Stomach smooth muscle (tissue), 2 donors: ENCODE results near the gene RABL6.
"Not testable (repeated sequence)": the region's sequence is repeated elsewhere in the genome, so short reads cannot be mapped to it uniquely, and the experiment has no call there.

Experiments used
- H3K27ac ChIP-seq: one replicate; pipeline ENCODE4 v1.7.0; 2013; ENCODE audit warnings: mild to moderate bottlenecking, low read length, inconsistent platforms
- H3K27me3 ChIP-seq, 2 donors: one replicate each; pipeline ENCODE4 v1.7.0; 2013; ENCODE audit warnings: low read length in 2 of 2; ENCODE audit not compliant: insufficient read depth in 2 of 2, control insufficient read depth in 1 of 2
- H3K36me3 ChIP-seq, 2 donors: one replicate each; pipeline ENCODE4 v1.7.0; 2013; ENCODE audit warnings: low read length in 2 of 2; ENCODE audit not compliant: control insufficient read depth in 2 of 2, insufficient read depth in 2 of 2
- H3K4me1 ChIP-seq: one replicate; pipeline ENCODE4 v1.7.0; 2013; ENCODE audit warnings: low read length; ENCODE audit not compliant: control insufficient read depth, insufficient read depth
- H3K4me3 ChIP-seq, 2 donors: one replicate each; pipeline ENCODE4 v1.7.0; 2013; ENCODE audit warnings: low read length in 2 of 2
- H3K9ac ChIP-seq, 2 donors: one replicate each; pipeline ENCODE4 v1.7.0; 2013; ENCODE audit warnings: low read length in 2 of 2, mild to moderate bottlenecking in 1 of 2
- H3K9me3 ChIP-seq, 2 donors: one replicate each; pipeline ENCODE4 v1.7.0; 2013; ENCODE audit warnings: low read length in 2 of 2; ENCODE audit not compliant: control insufficient read depth in 2 of 2
- donor health status: healthy.
- donor health status: Pancreatic carcinoma.

Gene RABL6

DNA sequence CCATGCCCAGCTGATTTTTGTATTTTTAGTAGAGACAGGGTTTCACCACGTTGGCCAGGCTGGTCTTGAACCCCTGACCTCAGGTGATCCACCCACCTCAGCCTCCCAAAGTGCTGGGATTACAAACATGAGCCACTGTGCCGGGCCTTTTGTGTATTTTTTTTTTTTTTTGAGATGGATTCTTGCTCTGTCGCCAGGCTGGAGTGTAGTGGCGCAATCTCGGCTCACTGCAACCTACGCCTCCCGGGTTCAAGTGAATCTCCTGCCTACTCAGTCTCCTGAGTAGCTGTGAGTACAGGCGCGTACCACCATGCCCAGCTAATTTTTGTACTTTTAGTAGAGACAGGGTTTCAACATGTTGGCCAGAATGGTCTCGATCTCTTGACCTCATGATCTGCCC lies 75.9 kb downstream of the RABL6 start:
- H3K4me1 ChIP-seq = peaks cover 34% of the 10 kb centered on the region
- H3K9me3 ChIP-seq, H3K36me3 ChIP-seq, H3K4me3 ChIP-seq, H3K9ac ChIP-seq, H3K27me3 ChIP-seq, H3K27ac ChIP-seq: not testable (repeated sequence)

DNA sequence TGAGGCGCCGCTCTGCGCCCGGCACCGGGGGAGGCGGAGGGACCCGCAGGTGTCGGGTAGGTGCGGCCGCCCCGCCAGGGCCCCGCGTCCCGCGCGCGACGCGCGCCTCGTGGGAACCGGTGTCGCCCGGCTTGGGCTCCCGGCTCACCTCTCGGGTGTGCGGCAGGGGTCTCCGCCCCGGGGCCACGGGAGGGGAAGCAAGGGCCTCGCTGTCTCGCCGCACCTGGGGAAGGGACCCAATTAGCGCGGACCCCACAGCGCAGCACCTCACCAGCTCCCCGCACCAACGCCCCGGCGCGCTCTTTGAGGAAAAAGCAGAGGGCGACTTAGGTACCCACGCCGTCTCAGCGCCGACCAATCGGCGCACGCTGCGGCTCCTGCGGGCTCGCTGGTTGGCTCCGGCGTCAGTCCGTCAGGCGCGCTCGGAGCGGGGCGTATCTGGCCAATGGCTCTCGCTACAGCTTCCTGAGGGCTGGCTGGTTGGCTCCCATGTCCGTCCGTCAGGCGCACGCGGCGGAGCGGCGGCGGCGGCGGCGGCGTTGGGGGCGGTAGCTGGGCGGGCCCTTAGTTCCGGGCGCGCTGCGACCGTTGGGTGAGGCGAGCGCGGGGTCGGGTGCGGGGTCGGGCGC lies 78.3 kb downstream of the RABL6 start, which contains the start of gene TRAF2:
Gene TRAF2 (plus strand): TSS at position 567 of the 629 bp plus-strand sequence. CDS start 12,225 bp downstream, outside the sequence.
- peak within 1 kb of the TSS; percentile 41 for H3K27ac ChIP-seq
- H3K4me1 ChIP-seq = peaks cover 34% of the 10 kb centered on the region
- H3K36me3 ChIP-seq = peaks cover 0 to 7% of the 10 kb centered on the region in 2 donors
- H3K9ac ChIP-seq = peak within 1 kb of the TSS; percentile 71 to 74
- no peaks in the 10 kb centered on the region for H3K27me3 ChIP-seq
- peak within 1 kb of the TSS; percentile 69 to 80 for H3K4me3 ChIP-seq
- no peaks in the 10 kb centered on the region for H3K9me3 ChIP-seq

DNA sequence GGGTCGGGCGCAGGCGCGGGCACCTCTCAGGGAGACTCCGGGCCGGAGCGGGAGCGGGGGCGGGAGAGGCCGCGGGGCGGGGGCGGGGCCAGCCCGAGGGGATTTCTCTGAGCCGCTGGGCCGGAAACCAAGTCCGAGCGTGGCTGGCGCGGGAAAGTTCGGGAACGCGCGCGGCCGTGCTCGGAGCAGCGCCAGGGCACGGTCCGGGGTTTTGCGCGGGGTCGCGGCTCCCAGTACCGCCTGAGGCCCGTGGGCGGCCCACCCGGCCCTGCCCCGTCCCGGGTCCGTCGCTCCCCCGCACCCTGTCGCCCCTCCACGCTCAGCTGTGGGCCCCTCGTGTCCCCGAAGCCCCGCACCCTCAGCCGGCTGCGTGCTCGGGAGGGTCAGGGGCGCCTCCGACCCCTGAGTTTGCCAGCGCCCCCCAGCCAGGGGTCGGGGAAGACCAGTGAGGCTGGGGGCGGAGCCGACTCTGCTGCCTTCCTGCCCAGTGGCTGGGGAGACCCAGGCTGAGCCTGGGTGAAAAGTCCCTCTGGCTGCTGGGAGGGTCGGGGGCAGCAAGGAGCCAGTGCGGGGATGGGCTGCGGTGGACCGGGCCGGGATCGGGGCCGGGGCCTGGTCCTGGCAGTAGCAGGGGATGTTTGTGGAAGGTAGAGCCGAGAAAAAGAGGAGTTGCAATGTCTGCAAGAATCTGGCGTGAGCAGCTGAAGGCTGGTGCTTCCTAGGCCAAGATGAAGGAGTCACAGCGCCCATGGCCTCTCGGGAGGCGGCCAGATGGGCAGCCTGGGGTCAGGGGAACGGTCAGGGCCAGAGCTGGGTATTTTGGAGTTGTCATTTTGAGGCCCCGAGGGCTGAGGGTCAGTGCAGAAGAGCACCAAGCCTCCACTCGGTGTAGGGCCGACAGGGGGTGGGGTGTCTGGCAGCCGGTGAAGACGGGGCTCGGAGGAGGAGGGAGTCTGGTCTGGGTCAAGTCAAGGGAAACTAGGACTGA lies 79.2 kb downstream of the RABL6 start:
- no peaks in the 10 kb centered on the region for H3K9me3 ChIP-seq
- H3K27ac ChIP-seq = peak overlapping the region; percentile 41
- H3K9ac ChIP-seq = peak overlapping the region; percentile 71 to 74
- peaks cover 0 to 7% of the 10 kb centered on the region in 2 donors for H3K36me3 ChIP-seq
- no peaks in the 10 kb centered on the region for H3K27me3 ChIP-seq
- H3K4me3 ChIP-seq = peak overlapping the region; percentile 69 to 80
- peaks cover 29% of the 10 kb centered on the region for H3K4me1 ChIP-seq

DNA sequence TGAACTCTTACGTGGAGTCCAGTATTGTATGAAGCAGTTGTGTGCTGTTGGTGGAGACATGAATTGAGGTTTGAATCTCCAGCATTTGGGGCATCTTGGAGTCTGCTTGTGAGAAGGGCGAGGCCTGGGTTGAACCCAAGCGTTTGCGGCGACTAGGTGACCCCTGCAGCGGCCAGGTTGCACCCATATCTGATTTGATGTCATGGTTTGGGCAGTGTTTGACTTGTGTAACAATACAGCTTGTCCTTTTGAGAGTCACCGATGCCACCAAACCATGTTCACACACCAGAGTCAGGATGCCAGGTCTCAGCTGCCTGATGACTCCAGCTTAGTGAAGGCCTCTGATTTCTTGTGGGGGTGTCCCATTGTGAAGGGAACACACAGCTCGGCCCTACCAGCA lies 80.7 kb downstream of the RABL6 start:
- Histone ChIP-seq H3K36me3 (peaks cover 0 to 11% of the 10 kb centered on the region in 2 donors), H3K27ac (no peak overlapping the region), H3K9me3 (no peaks in the 10 kb centered on the region), H3K27me3 (no peaks in the 10 kb centered on the region), H3K4me3 (no peak overlapping the region), H3K9ac (no peak overlapping the region), H3K4me1 (peaks cover 19% of the 10 kb centered on the region)

DNA sequence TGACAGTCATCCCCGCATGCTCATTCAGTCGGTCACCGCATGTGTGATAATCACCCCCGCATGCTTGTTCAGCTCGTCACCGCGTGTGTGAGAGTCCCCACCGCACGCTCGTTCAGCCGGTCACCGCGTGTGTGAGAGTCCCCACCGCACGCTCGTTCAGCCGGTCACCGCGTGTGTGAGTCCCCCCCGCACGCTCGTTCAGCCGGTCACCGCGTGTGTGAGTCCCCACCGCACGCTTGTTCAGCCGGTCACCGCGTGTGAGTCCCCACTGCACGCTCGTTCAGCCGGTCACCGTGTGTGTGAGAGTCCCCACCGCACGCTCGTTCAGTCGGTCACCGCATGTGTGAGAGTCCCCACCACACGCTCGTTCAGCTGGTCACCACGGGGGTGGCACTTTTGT lies 82.1 kb downstream of the RABL6 start:
- no peak overlapping the region for H3K27ac ChIP-seq
- peaks cover 19% of the 10 kb centered on the region for H3K4me1 ChIP-seq
- no peak overlapping the region for H3K4me3 ChIP-seq
- peaks cover 0 to 11% of the 10 kb centered on the region in 2 donors for H3K36me3 ChIP-seq
- H3K9me3 ChIP-seq = no peaks in the 10 kb centered on the region
- H3K27me3 ChIP-seq = no peaks in the 10 kb centered on the region
- H3K9ac ChIP-seq = no peak overlapping the region

DNA sequence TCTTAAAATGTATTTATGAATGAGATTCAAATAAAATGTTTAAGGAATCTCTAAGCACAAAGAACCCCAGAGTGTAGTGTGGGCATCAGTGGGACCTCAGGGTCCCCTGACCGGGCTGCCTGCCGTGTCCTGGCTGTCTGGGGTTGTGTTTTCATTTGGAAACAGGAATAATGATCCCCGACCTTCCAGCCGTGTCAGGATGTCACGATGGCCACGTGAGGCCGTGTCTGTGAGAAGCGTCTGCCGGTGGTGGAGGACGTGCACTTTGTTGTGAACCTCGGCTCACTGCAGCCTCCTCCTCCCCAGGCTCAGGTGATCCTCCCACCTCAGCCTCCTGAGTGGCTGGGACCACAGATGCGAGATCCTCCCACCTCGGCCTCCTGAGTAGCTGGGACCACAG lies 82.9 kb downstream of the RABL6 start:
- H3K4me3 ChIP-seq = no peak overlapping the region
- no peaks in the 10 kb centered on the region for H3K9me3 ChIP-seq
- no peak overlapping the region for H3K27ac ChIP-seq

More for the DNA sequence above, 82.9 kb downstream of the RABL6 start:
- H3K9ac ChIP-seq = no peak overlapping the region
- peaks cover 15% of the 10 kb centered on the region for H3K4me1 ChIP-seq
- no peaks in the 10 kb centered on the region for H3K27me3 ChIP-seq
- H3K36me3 ChIP-seq = peaks cover 0 to 11% of the 10 kb centered on the region in 2 donors
